Naive B cell (primary cell): ENCODE data around the gene LARP7. TPM values are rescaled to one million over a fixed set of nuclear protein-coding genes. Genes with fewer than 3 reads are reported as not detected.
"Not testable (repeated sequence)": the region's sequence is repeated elsewhere in the genome, so short reads cannot be mapped to it uniquely, and the experiment has no call there.

Experiments used
- ATAC-seq, 2 donors: fragments of 150-1000 bp; cut with Tn5 transposase; 2 replicates each; pipeline ENCODE4 v1.10.0; 2021; ENCODE audit warnings: low read depth in 2 of 2, mild to moderate bottlenecking in 2 of 2, moderate library complexity in 2 of 2
- DNase-seq: peaks from one replicate; pipeline ENCODE4 v3.0.0; 2022
- H3K27ac Mint-ChIP-seq, 6 donors: one replicate each; pipeline ENCODE4 v1.8.0; 2020 to 2022; ENCODE audit warnings: mild to moderate bottlenecking in 6 of 6, mixed read lengths in 6 of 6, moderate library complexity in 5 of 6, inconsistent platforms in 2 of 6
- H3K27me3 Mint-ChIP-seq, 3 donors: one replicate each; pipeline ENCODE4 v1.8.0; 2021 to 2022; ENCODE audit warnings: mixed read lengths in 3 of 3, mild to moderate bottlenecking in 1 of 3
- H3K36me3 Mint-ChIP-seq, 2 donors: one replicate each; pipeline ENCODE4 v1.8.0; 2020 to 2022; ENCODE audit warnings: mixed read lengths in 2 of 2, inconsistent platforms in 1 of 2, mild to moderate bottlenecking in 1 of 2
- H3K4me1 Mint-ChIP-seq, 3 donors: one replicate each; pipeline ENCODE4 v1.8.0; 2020 to 2022; ENCODE audit warnings: mixed read lengths in 3 of 3, inconsistent platforms in 1 of 3, mild to moderate bottlenecking in 1 of 3, moderate library complexity in 1 of 3
- H3K4me3 Mint-ChIP-seq, 8 donors: one replicate each; pipeline ENCODE4 v1.8.0; 2020 to 2022; ENCODE audit warnings: mild to moderate bottlenecking in 8 of 8, mixed read lengths in 8 of 8, moderate library complexity in 8 of 8, inconsistent platforms in 2 of 8
- H3K9me3 Mint-ChIP-seq, 7 donors: one replicate each; pipeline ENCODE4 v1.8.0; 2020 to 2022; ENCODE audit warnings: mixed read lengths in 7 of 7, mild to moderate bottlenecking in 5 of 7, inconsistent platforms in 2 of 7, moderate library complexity in 1 of 7
- polyA plus RNA-seq, 6 donors: library from polyadenylated mRNA; unstranded; fragments of 300-500 nt; fragmentation: Illumina TruSeq; gene quantifications; one replicate each; pipeline ENCODE4 v1.2.3, GENCODE V29; 2021; ENCODE audit warnings: low read depth in 6 of 6

Gene LARP7
- polyA plus RNA-seq, 6 donors from 2014 or later: 25.0 to 50.1 (median 45.0) TPM

- H3K4me1 Mint-ChIP-seq: no peaks in the 10 kb centered on the region
- no peak for ATAC-seq
- no peaks in the 10 kb centered on the region for H3K27me3 Mint-ChIP-seq
- H3K4me3 Mint-ChIP-seq: no peak overlapping the region
- DNase-seq: no peak
- no peaks in the 10 kb centered on the region for H3K9me3 Mint-ChIP-seq
- H3K27ac Mint-ChIP-seq: no peak overlapping the region
- H3K36me3 Mint-ChIP-seq: peaks cover 0 to 5% of the 10 kb centered on the region in 2 donors
Measured at GRCh38 chr4:112668131-112668530, 31.2 kb downstream of the LARP7 start.

- DNase-seq (no peak), ATAC-seq (no peak)
- H3K27me3 Mint-ChIP-seq: no peaks in the 10 kb centered on the region
- H3K4me3 Mint-ChIP-seq: no peak overlapping the region
- peaks cover 0 to 2% of the 10 kb centered on the region in 2 donors for H3K36me3 Mint-ChIP-seq
- no peaks in the 10 kb centered on the region for H3K4me1 Mint-ChIP-seq
- H3K9me3 Mint-ChIP-seq: no peaks in the 10 kb centered on the region
- no peak overlapping the region for H3K27ac Mint-ChIP-seq
Measured at GRCh38 chr4:112673076-112673475, 36.1 kb downstream of the LARP7 start.

GRCh38 chr4:112673686-112674085, 36.7 kb downstream of the LARP7 start:
- no peaks in the 10 kb centered on the region for H3K36me3 Mint-ChIP-seq
- no peak for ATAC-seq
- no peak overlapping the region for H3K4me3 Mint-ChIP-seq

GRCh38 chr4:112674376-112674775, 37.4 kb downstream of the LARP7 start:
- DNase-seq (no peak), ATAC-seq (no peak)
- Mint-ChIP-seq H3K9me3 (no peaks in the 10 kb centered on the region), H3K4me1 (no peaks in the 10 kb centered on the region), H3K36me3 (no peaks in the 10 kb centered on the region), H3K4me3 (no peak overlapping the region), H3K27ac (no peak overlapping the region), H3K27me3 (no peaks in the 10 kb centered on the region)

More at GRCh38 chr4:112673686-112674085, 36.7 kb downstream of the LARP7 start:
- Mint-ChIP-seq H3K27me3 (no peaks in the 10 kb centered on the region), H3K4me1 (no peaks in the 10 kb centered on the region), H3K27ac (no peak overlapping the region), H3K9me3 (no peaks in the 10 kb centered on the region)
- no peak for DNase-seq

GRCh38 chr4:112677519-112678091, 40.7 kb downstream of the LARP7 start:
- no peak for DNase-seq
- H3K27me3 Mint-ChIP-seq: peaks cover 0 to 7% (median 0%) of the 10 kb centered on the region in 3 donors
- H3K27ac Mint-ChIP-seq: no peak overlapping the region
- no peak for ATAC-seq
- H3K9me3 Mint-ChIP-seq: no peaks in the 10 kb centered on the region
- H3K4me1 Mint-ChIP-seq: no peaks in the 10 kb centered on the region
- H3K36me3 Mint-ChIP-seq: no peaks in the 10 kb centered on the region
- no peak overlapping the region for H3K4me3 Mint-ChIP-seq

GRCh38 chr4:112680996-112681395, 44.1 kb downstream of the LARP7 start:
- H3K27ac Mint-ChIP-seq: peak overlapping the region in 1 of 6 donors; percentile 15

GRCh38 chr4:112693507-112693906, 56.6 kb downstream of the LARP7 start:
- ATAC-seq: no peak
- Mint-ChIP-seq H3K4me3 (no peak overlapping the region), H3K4me1 (no peaks in the 10 kb centered on the region), H3K9me3 (no peaks in the 10 kb centered on the region), H3K27me3 (peaks cover 13 to 29% (median 15%) of the 10 kb centered on the region in 3 donors), H3K36me3 (no peaks in the 10 kb centered on the region), H3K27ac (no peak overlapping the region)
- DNase-seq: no peak

More at GRCh38 chr4:112680996-112681395, 44.1 kb downstream of the LARP7 start:
- ATAC-seq (no peak), DNase-seq (no peak)
- Mint-ChIP-seq H3K9me3 (no peaks in the 10 kb centered on the region), H3K27me3 (peaks cover 0 to 7% (median 4%) of the 10 kb centered on the region in 3 donors), H3K4me1 (no peaks in the 10 kb centered on the region), H3K36me3 (no peaks in the 10 kb centered on the region), H3K4me3 (no peak overlapping the region)

GRCh38 chr4:112700679-112701078, 63.7 kb downstream of the LARP7 start:
- no peak overlapping the region for H3K4me3 Mint-ChIP-seq
- DNase-seq (no peak), ATAC-seq (no peak)
- peaks cover 0 to 8% of the 10 kb centered on the region in 2 donors for H3K36me3 Mint-ChIP-seq
- peaks cover 35 to 62% (median 55%) of the 10 kb centered on the region in 3 donors for H3K27me3 Mint-ChIP-seq
- H3K27ac Mint-ChIP-seq: no peak overlapping the region
- peaks cover 0 to 4% (median 0%) of the 10 kb centered on the region in 7 donors for H3K9me3 Mint-ChIP-seq
- H3K4me1 Mint-ChIP-seq: peaks cover 10 to 11% (median 10%) of the 10 kb centered on the region in 3 donors

GRCh38 chr4:112702892-112703291, 65.9 kb downstream of the LARP7 start:
- peaks cover 0 to 4% (median 0%) of the 10 kb centered on the region in 7 donors for H3K9me3 Mint-ChIP-seq
- peaks cover 42 to 76% (median 68%) of the 10 kb centered on the region in 3 donors for H3K27me3 Mint-ChIP-seq
- H3K36me3 Mint-ChIP-seq: peaks cover 0 to 8% of the 10 kb centered on the region in 2 donors
- no peak for DNase-seq
- no peak for ATAC-seq
- H3K4me1 Mint-ChIP-seq: peaks cover 19 to 21% (median 20%) of the 10 kb centered on the region in 3 donors
- H3K4me3 Mint-ChIP-seq: no peak overlapping the region
- no peak overlapping the region for H3K27ac Mint-ChIP-seq

- DNase-seq: no peak
- ATAC-seq: no peak
- Mint-ChIP-seq H3K27me3 (peaks cover 43 to 69% (median 65%) of the 10 kb centered on the region in 3 donors), H3K36me3 (peaks cover 0 to 7% of the 10 kb centered on the region in 2 donors), H3K27ac (no peak overlapping the region), H3K4me3 (peak overlapping the region in 6 of 8 donors; percentile 55 to 89 (median 80)), H3K4me1 (peaks cover 19 to 21% (median 20%) of the 10 kb centered on the region in 3 donors), H3K9me3 (peaks cover 0 to 4% (median 0%) of the 10 kb centered on the region in 7 donors)
Measured at GRCh38 chr4:112704322-112704721, 67.4 kb downstream of the LARP7 start.

GRCh38 chr4:112704991-112705845, 68.3 kb downstream of the LARP7 start:
- Mint-ChIP-seq H3K4me3 (peak overlapping the region; percentile 76 to 90 (median 82)), H3K9me3 (peaks cover 0 to 3% (median 0%) of the 10 kb centered on the region in 7 donors), H3K4me1 (peaks cover 19 to 21% (median 20%) of the 10 kb centered on the region in 3 donors), H3K36me3 (no peaks in the 10 kb centered on the region), H3K27me3 (peaks cover 52 to 69% (median 65%) of the 10 kb centered on the region in 3 donors), H3K27ac (peak overlapping the region in 1 of 6 donors; percentile 58)
- ATAC-seq (no peak), DNase-seq (no peak)

GRCh38 chr4:112705891-112706839, 69.2 kb downstream of the LARP7 start:
- Mint-ChIP-seq H3K27ac (peak overlapping the region in 2 of 6 donors; percentile 49 to 89), H3K4me3 (peak overlapping the region; percentile 91 to 98 (median 93)), H3K27me3 (peaks cover 48 to 63% (median 59%) of the 10 kb centered on the region in 3 donors), H3K4me1 (peaks cover 19 to 21% (median 20%) of the 10 kb centered on the region in 3 donors)
- DNase-seq (peak; percentile 5), ATAC-seq (peak; percentile 62 to 63)
- not testable (repeated sequence) for H3K9me3 Mint-ChIP-seq, H3K36me3 Mint-ChIP-seq

- Mint-ChIP-seq H3K27me3 (peaks cover 44 to 56% (median 55%) of the 10 kb centered on the region in 3 donors), H3K27ac (no peak overlapping the region)
Measured at GRCh38 chr4:112706840-112707207, 69.9 kb downstream of the LARP7 start.

More at GRCh38 chr4:112706840-112707207, 69.9 kb downstream of the LARP7 start:
- no peak for ATAC-seq
- DNase-seq: no peak
- Mint-ChIP-seq H3K9me3 (peaks cover 0 to 3% (median 0%) of the 10 kb centered on the region in 7 donors), H3K4me3 (peak overlapping the region in 7 of 8 donors; percentile 91 to 98 (median 94)), H3K4me1 (peaks cover 19 to 21% (median 20%) of the 10 kb centered on the region in 3 donors), H3K36me3 (no peaks in the 10 kb centered on the region)
